HEK293T (cell line): ENCODE measurements around the gene ZNF675.
"Not testable (repeated sequence)": the region's sequence is repeated elsewhere in the genome, so short reads cannot be mapped to it uniquely, and the experiment has no call there.

Source experiments
- CTCF ChIA-PET: fragments of 350-600 bp; formaldehyde crosslinking; extraction: SDS; loops from one replicate; lab custom pipeline; 2021; ENCODE audit warnings: antibody characterized with exemption, inconsistent platforms; lab: Yijun Ruan, JAX
- POLR2A ChIA-PET: fragments of 350-600 bp; formaldehyde crosslinking; extraction: SDS; loops from one replicate; lab custom pipeline; 2020; ENCODE audit warnings: antibody characterized with exemption, inconsistent platforms; lab: Yijun Ruan, JAX
- DNase-seq: peaks from one replicate; pipeline ENCODE4 v3.0.0; 2012; ENCODE audit warnings: mixed read lengths; ENCODE audit errors: extremely low spot score
- ARNT ChIP-seq: fragments of 450-650 bp; IDR thresholded peaks from 2 replicates; pipeline ENCODE4 v1.6.1; 2017; ENCODE audit warnings: mild to moderate bottlenecking
- BHLHE40 ChIP-seq: fragments of 450-650 bp; IDR thresholded peaks from 2 replicates; pipeline ENCODE4 v1.6.1; 2016; ENCODE audit warnings: mild to moderate bottlenecking, moderate library complexity, borderline replicate concordance
- CTBP1 ChIP-seq: fragments of 450-650 bp; IDR thresholded peaks from 2 replicates; pipeline ENCODE4 v1.6.1; 2016; ENCODE audit warnings: borderline replicate concordance
- ELF4 ChIP-seq: fragments of 450-650 bp; IDR thresholded peaks from 2 replicates; pipeline ENCODE4 v1.6.1; 2017; ENCODE audit warnings: antibody characterized with exemption
- FOXA1 ChIP-seq: fragments of 450-650 bp; IDR thresholded peaks from 2 replicates; pipeline ENCODE4 v1.6.1; 2016; ENCODE audit warnings: mild to moderate bottlenecking
- FOXK2 ChIP-seq: fragments of 450-650 bp; IDR thresholded peaks from 2 replicates; pipeline ENCODE4 v1.6.1; 2016; ENCODE audit warnings: mild to moderate bottlenecking
- FOXM1 ChIP-seq: fragments of 450-650 bp; IDR thresholded peaks from 2 replicates; pipeline ENCODE4 v1.6.1; 2017; ENCODE audit warnings: mild to moderate bottlenecking, borderline replicate concordance
- HDGF ChIP-seq: fragments of 450-650 bp; IDR thresholded peaks from 2 replicates; pipeline ENCODE4 v1.6.1; 2017; ENCODE audit warnings: antibody characterized with exemption, borderline replicate concordance
- L3MBTL2 ChIP-seq: fragments of 450-650 bp; conservative IDR thresholded peaks from 2 replicates; pipeline ENCODE4 v1.6.1; 2016; ENCODE audit warnings: mild to moderate bottlenecking
- LEF1 ChIP-seq: fragments of 450-650 bp; IDR thresholded peaks from 2 replicates; pipeline ENCODE4 v1.6.1; 2017; ENCODE audit warnings: mild to moderate bottlenecking, borderline replicate concordance
- NFRKB ChIP-seq: fragments of 450-650 bp; IDR thresholded peaks from 2 replicates; pipeline ENCODE4 v1.6.1; 2016; ENCODE audit warnings: mild to moderate bottlenecking, moderate library complexity
- PKNOX1 ChIP-seq: fragments of 450-650 bp; IDR thresholded peaks from 2 replicates; pipeline ENCODE4 v1.6.1; 2016
- SP1 ChIP-seq: fragments of 450-650 bp; IDR thresholded peaks from 2 replicates; pipeline ENCODE4 v1.6.1; 2017
- SUZ12 ChIP-seq: fragments of 450-650 bp; IDR thresholded peaks from 2 replicates; pipeline ENCODE4 v1.6.1; 2016; ENCODE audit warnings: mild to moderate bottlenecking
- TARDBP ChIP-seq: fragments of 450-650 bp; IDR thresholded peaks from 2 replicates; pipeline ENCODE4 v1.6.1; 2016
- ZNF384 ChIP-seq: fragments of 450-650 bp; IDR thresholded peaks from 2 replicates; pipeline ENCODE4 v1.6.1; 2016

The ZNF675 gene

GRCh38 chr19:23686621-23687423, at the start of gene ZNF675:
Gene ZNF675, minus strand, starts transcription at chr19:23687212. Its CDS starts 179 bp downstream, at chr19:23687033.
- ChIA-PET POLR2A (interaction anchor here (0.7 to 1.2 kb wide), 10 partner anchors 8 to 517 kb away, joined by 3 to 12 read pairs (median 3); partner anchors contain the start of genes ZNF681 and ZNF91), CTCF (no interaction called here)
- TF ChIP-seq ELF4 = 0 out of 2 replicates have a peak, but pooled peaks have one; percentile 26
- TF ChIP-seq HDGF = no peak
- peak; percentile 76 for TF ChIP-seq PKNOX1
- TF ChIP-seq BHLHE40 = no peak
- TF ChIP-seq ZNF384 = no peak
- TF ChIP-seq TARDBP = no peak
- TF ChIP-seq SUZ12 = no peak
- TF ChIP-seq SP1 = no peak
- no peak for TF ChIP-seq CTBP1
- no peak for TF ChIP-seq ARNT
- no peak for TF ChIP-seq FOXM1
- no peak for TF ChIP-seq LEF1
- TF ChIP-seq FOXK2 = no peak
- no peak for TF ChIP-seq FOXA1
- TF ChIP-seq L3MBTL2 = no peak
- no peak for TF ChIP-seq NFRKB
- DNase-seq = peak; percentile 68

GRCh38 chr19:23730729-23731465, 43.9 kb upstream of the ZNF675 start:
- POLR2A ChIA-PET, CTCF ChIA-PET, DNase-seq: not testable (repeated sequence)

GRCh38 chr19:23724161-23724560, 37.1 kb upstream of the ZNF675 start:
- CTCF ChIA-PET, DNase-seq: not testable (repeated sequence)

GRCh38 chr19:23718802-23719201, 31.8 kb upstream of the ZNF675 start:
- TF ChIP-seq ZNF384 (no peak), CTBP1 (no peak), TARDBP (no peak), SUZ12 (no peak), PKNOX1 (no peak), FOXK2 (no peak), NFRKB (no peak), ELF4 (no peak)
- DNase-seq = no peak
- ChIA-PET POLR2A (no interaction called here), CTCF (no interaction called here)

More at GRCh38 chr19:23724161-23724560, 37.1 kb upstream of the ZNF675 start:
- POLR2A ChIA-PET = not testable (repeated sequence)

GRCh38 chr19:23716792-23717191, 29.8 kb upstream of the ZNF675 start:
- no peak for TF ChIP-seq ELF4
- TF ChIP-seq TARDBP = no peak
- TF ChIP-seq ZNF384 = no peak
- TF ChIP-seq SP1 = no peak
- TF ChIP-seq LEF1 = no peak
- no peak for TF ChIP-seq ARNT
- CTCF ChIA-PET = no interaction called here
- POLR2A ChIA-PET = no interaction called here
- DNase-seq = no peak

- POLR2A ChIA-PET = no interaction called here
- no peak for TF ChIP-seq SP1
- TF ChIP-seq PKNOX1 = no peak
- TF ChIP-seq LEF1 = no peak
- no peak for TF ChIP-seq ELF4
- TF ChIP-seq FOXA1 = no peak
- no peak for TF ChIP-seq ARNT
- TF ChIP-seq SUZ12 = no peak
- TF ChIP-seq L3MBTL2 = no peak
- TF ChIP-seq FOXK2 = no peak
- TF ChIP-seq ZNF384 = no peak
- no peak for TF ChIP-seq HDGF
- no peak for TF ChIP-seq NFRKB
- no peak for TF ChIP-seq CTBP1
- no peak for TF ChIP-seq BHLHE40
- no peak for TF ChIP-seq TARDBP
- TF ChIP-seq FOXM1 = no peak
- CTCF ChIA-PET = no interaction called here
- DNase-seq = no peak
These were observed 22.3 kb upstream of the ZNF675 start for GRCh38 chr19:23709347-23709746.
